ENCODE measurements around the gene GOLGA2. TPM values are rescaled to one million over a fixed set of nuclear protein-coding genes. Genes with fewer than 3 reads are reported as not detected.
A peak's percentile ranks its signal among the peaks of the same experiment; 100 is the strongest.

Gene GOLGA2
- total RNA-seq, 4 donors from 2014 or later, result 68.9 to 84.6 (median 78.5) TPM

DNA sequence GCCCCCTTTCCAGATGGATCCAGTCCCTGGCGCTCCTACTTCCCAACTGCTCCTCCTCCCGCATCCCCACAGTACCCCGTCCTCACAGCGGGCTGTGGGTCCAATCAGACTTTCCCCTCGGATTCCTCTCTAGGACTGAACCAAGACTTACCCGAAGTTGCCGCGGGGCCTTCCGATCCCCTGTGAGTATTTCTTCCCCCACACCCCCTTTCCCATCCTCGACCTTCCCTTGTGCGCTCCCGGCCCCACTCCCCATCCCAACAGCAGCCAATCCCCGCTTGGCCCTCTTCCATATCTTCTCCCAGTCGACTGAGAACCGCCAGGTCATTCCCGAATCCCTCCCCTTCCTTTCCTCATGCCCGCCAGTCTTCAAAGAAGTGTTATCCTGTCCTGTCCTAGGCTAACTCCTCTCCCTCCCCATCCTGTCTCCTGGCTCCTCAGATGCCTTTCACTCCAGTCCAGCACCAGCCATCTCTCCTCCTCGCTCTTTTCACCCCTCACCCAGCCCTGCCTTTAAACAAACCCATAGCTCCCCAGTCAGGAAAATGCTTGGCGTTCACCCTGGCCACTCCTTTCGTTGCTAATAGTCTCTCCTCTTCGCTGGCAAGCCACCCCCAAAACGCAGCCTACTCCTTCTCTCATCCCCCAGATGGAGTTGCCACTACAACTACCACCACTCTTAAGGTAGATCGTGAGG, 915 bp upstream of the GOLGA2 start:
- in situ Hi-C loops (cut with MboI; ENCODE audit: low sequenced_read_pairs in 4 of 4), result no loop called here
- intact Hi-C loops (cut with DNase I; ENCODE audit: low total_unique reads), result loop anchor here (1.0 to 2.0 kb wide), 2 partner anchors 46 to 63 kb away; partner anchors contain the start of genes COQ4 and TRUB2
- TF ChIP-seq, protein P1, sequence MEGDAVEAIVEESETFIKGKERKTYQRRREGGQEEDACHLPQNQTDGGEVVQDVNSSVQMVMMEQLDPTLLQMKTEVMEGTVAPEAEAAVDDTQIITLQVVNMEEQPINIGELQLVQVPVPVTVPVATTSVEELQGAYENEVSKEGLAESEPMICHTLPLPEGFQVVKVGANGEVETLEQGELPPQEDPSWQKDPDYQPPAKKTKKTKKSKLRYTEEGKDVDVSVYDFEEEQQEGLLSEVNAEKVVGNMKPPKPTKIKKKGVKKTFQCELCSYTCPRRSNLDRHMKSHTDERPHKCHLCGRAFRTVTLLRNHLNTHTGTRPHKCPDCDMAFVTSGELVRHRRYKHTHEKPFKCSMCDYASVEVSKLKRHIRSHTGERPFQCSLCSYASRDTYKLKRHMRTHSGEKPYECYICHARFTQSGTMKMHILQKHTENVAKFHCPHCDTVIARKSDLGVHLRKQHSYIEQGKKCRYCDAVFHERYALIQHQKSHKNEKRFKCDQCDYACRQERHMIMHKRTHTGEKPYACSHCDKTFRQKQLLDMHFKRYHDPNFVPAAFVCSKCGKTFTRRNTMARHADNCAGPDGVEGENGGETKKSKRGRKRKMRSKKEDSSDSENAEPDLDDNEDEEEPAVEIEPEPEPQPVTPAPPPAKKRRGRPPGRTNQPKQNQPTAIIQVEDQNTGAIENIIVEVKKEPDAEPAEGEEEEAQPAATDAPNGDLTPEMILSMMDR (IDR thresholded peaks at IDR 0.05 in 4 of 5, conservative IDR thresholded peaks at IDR 0.05 in 1 of 5), result peak in 1 of 5 experiments; percentile 7
- TF ChIP-seq POLR2A (IDR thresholded peaks at IDR 0.05), result no peak

DNA sequence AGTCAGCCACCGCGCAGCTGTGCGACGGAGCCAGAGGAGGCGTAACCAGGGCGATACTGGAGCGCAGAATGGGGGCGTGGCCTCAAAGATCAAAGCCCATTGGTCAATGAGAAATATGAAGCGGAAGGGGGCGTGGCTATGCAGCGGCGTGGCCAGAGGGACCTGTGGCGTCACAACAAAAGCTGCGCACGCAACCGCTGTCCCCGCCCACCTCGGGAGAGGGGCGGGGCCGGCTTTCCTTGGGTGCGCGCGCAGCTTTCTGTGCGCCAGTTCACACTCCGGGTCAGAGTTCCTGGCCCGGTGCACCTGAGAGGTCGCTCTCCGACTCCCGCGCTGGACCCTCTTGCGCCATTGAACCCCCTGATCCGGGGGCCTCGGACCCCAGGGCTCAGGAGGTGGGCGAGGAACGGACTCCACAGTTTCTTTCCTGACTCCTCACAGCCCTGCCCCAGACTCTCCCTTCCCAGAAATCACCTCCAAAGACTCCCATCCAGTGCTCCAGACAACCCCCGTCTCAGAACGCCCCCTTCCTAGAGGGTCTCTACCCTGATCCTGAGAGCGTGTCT, 284 bp upstream of the GOLGA2 start, which contains the start of gene SWI5:
Gene SWI5 (plus strand): TSS at position 269 of the 566 bp plus-strand sequence.
- in situ Hi-C loops (cut with MboI; ENCODE audit: low sequenced_read_pairs in 4 of 4) (no loop called here), intact Hi-C loops (cut with DNase I; ENCODE audit: low total_unique reads) (loop anchor here (1.0 to 2.0 kb wide), 2 partner anchors 47 to 63 kb away; partner anchors contain the start of genes COQ4 and TRUB2)
- ATAC-seq (peak; percentile 94 to 97), DNase-seq (peak; percentile 100)
- Histone ChIP-seq H3K36me3 (peaks cover 0 to 31% of the 10 kb centered on the region in 2 donors), H3K27ac (peak within 1 kb of the TSS; percentile 91 to 93 (median 92)), H3K4me1 (peaks cover 19 to 29% of the 10 kb centered on the region in 2 donors), H3K27me3 (no peaks in the 10 kb centered on the region), H3K4me3 (peak within 1 kb of the TSS; percentile 85 to 99 (median 94)), H3K9me3 (no peaks in the 10 kb centered on the region)
- TF ChIP-seq, protein P1 (IDR thresholded peaks at IDR 0.05 in 4 of 5, conservative IDR thresholded peaks at IDR 0.05 in 1 of 5), result no peak
- peak; percentile 91 to 95 for TF ChIP-seq POLR2A (IDR thresholded peaks at IDR 0.05)

More for the DNA sequence above, 915 bp upstream of the GOLGA2 start:
- H3K27me3 ChIP-seq, result no peaks in the 10 kb centered on the region
- H3K9me3 ChIP-seq, result no peaks in the 10 kb centered on the region
- peaks cover 19 to 29% of the 10 kb centered on the region in 2 donors for H3K4me1 ChIP-seq
- peaks cover 0 to 25% of the 10 kb centered on the region in 2 donors for H3K36me3 ChIP-seq
- peak overlapping the region; percentile 85 to 99 (median 94) for H3K4me3 ChIP-seq
- ATAC-seq (peak; percentile 13 to 21), DNase-seq (peak in 1 of 2 donors; percentile 27)
- H3K27ac ChIP-seq, result peak overlapping the region; percentile 89 to 93 (median 92)

DNA sequence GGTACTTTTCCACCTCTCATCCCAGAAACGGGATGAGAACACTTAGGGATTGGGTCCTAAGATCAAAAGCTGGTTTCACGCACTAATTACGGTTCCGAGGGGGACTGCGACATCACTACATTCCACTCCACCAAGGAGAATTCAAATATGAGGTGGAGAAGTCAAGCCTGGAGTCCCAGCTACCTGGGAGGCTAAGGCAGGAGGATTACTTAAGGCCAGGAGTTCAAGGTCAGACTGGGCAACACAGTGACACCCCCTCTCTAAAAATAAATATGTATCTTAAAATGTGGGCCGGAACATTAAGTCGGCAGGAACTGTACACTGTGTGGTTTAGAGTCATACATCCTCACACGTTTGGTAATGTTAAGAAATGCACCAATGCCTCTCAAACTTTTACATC, 1.6 kb downstream of the GOLGA2 start:
- Histone ChIP-seq H3K27ac (no peak overlapping the region), H3K4me3 (peak overlapping the region in 1 of 4 donors; percentile 94)
- intact Hi-C loops (cut with DNase I; ENCODE audit: low total_unique reads), result no loop called here

DNA sequence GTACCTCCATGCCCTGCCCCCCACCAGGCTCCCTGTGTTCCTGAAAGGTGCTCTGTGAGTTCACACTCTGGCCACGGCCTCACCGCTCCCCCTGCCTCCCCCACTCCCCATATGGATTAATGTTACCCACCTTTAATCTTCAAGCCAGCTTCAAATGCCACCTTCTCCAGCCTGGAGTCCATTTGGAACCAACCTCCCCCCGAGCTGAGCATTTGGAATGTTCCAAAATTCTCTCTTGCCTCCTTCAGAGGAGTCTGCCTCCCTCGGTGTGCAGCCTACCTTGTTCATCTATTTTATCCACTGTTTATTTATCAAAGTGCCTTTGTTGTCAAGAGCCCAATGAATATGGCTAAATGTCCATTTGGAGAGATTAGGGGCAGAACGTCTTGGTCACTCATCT, 4.3 kb downstream of the GOLGA2 start:
- TF ChIP-seq, protein P1 (IDR thresholded peaks at IDR 0.05 in 4 of 5, conservative IDR thresholded peaks at IDR 0.05 in 1 of 5), result no peak
- TF ChIP-seq POLR2A (IDR thresholded peaks at IDR 0.05), result no peak
- Histone ChIP-seq H3K27me3 (no peaks in the 10 kb centered on the region), H3K27ac (no peak overlapping the region), H3K36me3 (peaks cover 0 to 58% of the 10 kb centered on the region in 2 donors), H3K4me3 (no peak overlapping the region), H3K9me3 (no peaks in the 10 kb centered on the region), H3K4me1 (peaks cover 9 to 17% of the 10 kb centered on the region in 2 donors)
- ATAC-seq (no peak), DNase-seq (no peak)
- in situ Hi-C loops (cut with MboI; ENCODE audit: low sequenced_read_pairs in 4 of 4), result no loop called here
- intact Hi-C loops (cut with DNase I; ENCODE audit: low total_unique reads), result no loop called here

More for the DNA sequence above, 1.6 kb downstream of the GOLGA2 start:
- H3K4me1 ChIP-seq, result peaks cover 19 to 29% of the 10 kb centered on the region in 2 donors
- no peaks in the 10 kb centered on the region for H3K9me3 ChIP-seq
- TF ChIP-seq POLR2A (IDR thresholded peaks at IDR 0.05), result no peak
- TF ChIP-seq, protein P1 (IDR thresholded peaks at IDR 0.05 in 4 of 5, conservative IDR thresholded peaks at IDR 0.05 in 1 of 5), result no peak
- DNase-seq, result no peak
- ATAC-seq, result no peak
- H3K27me3 ChIP-seq, result no peaks in the 10 kb centered on the region
- in situ Hi-C loops (cut with MboI; ENCODE audit: low sequenced_read_pairs in 4 of 4), result no loop called here
- H3K36me3 ChIP-seq, result peaks cover 0 to 33% of the 10 kb centered on the region in 2 donors
